GM11168 (cell line): ENCODE results near the gene ATP6AP1.

Experiments
- in situ Hi-C: fragments of 300-500 bp; cut with MboI; formaldehyde crosslinking; loops from one replicate; pipeline ENCODE4 v1.12.0; 2022; ENCODE audit warnings: low sequenced_read_pairs; ENCODE audit not compliant: unreplicated experiment

ATP6AP1 gene

DNA sequence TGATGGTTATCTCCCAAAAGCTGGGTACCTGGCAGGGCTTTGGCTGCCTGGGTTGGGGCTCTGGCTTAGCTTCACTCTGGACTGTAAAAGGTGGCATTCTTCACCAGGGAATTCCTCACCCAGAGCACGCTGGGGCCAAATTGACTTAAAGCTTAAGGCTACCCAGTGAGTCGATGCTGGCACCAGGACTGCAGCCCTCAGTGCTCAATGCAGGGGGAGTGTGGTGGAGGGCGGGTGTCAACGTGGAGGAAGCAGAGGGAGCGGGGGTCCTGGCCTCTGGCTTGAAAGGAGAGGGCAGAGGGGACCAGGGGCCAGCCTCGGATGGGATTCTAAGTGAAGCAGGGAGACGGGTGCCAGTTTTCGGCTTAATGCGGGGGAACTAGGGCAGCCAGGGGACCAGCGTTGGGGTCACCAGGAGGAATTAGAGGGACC is 15.0 kb downstream of the ATP6AP1 start:
- in situ Hi-C loops, result loop anchor here (25.0 kb wide), 1 partner anchor 94 kb away; the partner anchor contains the start of genes G6PD and IKBKG

DNA sequence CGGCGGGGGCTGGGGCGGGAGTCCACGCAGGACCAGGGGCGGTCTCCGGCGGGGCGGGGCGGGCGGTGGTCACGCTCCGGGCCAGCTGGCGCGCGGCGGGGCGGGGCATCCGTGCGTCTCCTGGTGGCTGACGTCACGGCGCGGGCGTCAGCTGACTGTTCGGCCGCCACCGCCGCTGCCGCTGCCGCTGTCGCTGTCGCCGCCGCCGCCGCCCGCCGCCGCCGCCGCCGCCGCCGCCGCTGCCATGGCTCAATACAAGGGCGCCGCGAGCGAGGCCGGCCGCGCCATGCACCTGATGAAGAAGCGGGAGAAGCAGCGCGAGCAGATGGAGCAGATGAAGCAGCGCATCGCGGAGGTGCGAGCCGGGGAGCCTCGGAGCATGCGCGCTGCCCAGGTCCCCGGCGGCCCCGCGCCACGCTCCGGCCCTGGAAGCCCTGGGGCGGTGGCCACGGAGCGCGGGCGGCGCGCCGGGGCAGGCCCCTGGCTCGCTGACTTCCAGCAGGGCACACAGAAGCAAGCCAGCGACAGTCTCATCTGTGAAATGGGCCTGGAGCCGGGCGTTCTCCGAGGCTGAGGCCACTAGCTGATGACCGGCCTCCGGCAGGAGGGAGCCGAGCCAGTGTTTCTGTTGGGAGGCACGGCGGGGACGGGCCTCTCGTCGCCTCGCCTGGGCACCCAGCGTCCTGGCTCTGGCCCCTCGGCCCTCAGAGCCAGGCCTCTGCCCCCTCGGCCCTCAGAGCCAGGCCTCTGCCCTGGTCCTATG is 15.7 kb downstream of the ATP6AP1 start, which contains the start of gene FAM50A:
FAM50A (plus strand) TSS at position 150 of the 763 bp plus-strand sequence; CDS start at position 245, 95 bp downstream.
- in situ Hi-C loops, result loop anchor here (25.0 kb wide), 1 partner anchor 93 kb away; the partner anchor contains the start of genes G6PD and IKBKG

DNA sequence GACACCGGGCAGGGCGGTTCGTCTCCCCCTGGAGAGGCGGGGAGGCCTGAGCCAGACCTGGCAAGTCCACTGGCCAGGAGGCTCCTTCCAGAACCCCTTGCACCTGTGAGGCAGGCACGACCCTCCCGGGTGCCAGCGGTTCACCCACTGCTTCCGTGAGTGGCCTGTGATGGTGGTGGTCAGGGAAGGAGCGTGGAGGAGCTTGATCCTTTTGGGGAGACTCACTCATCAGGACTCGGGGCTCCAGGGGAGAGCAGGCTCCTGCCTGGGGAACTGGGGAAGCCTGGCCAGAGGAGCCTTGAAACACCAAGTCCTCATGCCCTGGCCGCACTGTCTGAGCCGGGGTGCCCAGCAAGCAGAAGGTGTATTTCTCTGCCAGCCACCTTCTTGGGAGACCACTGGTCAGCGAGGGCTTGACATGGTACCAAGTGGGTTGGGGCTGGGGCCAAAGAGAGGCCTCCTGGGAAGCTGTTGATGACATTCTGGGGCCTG is 16.3 kb downstream of the ATP6AP1 start:
- in situ Hi-C loops, result loop anchor here (25.0 kb wide), 1 partner anchor 92 kb away; the partner anchor contains the start of genes G6PD and IKBKG

DNA sequence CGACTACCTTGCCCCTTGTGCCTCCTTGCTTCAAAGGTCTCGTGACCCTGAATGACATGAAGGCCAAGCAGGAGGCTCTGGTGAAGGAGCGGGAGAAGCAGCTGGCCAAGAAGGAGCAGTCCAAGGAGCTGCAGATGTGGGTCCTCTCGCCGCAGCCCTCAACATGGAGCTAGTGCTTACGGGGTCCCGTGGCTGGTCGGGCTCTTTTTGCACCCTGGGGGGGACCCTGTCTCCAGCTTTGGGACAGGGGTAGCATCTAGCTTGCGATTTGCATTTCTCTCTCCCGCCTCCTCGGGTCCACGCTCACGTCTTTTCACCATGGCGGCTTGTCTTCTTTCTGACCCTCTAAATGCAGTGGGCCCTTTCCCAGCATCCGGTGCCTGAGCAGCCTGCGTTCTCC is 17.3 kb downstream of the ATP6AP1 start:
- in situ Hi-C loops, result loop anchor here (25.0 kb wide), 1 partner anchor 92 kb away; the partner anchor contains the start of genes G6PD and IKBKG

DNA sequence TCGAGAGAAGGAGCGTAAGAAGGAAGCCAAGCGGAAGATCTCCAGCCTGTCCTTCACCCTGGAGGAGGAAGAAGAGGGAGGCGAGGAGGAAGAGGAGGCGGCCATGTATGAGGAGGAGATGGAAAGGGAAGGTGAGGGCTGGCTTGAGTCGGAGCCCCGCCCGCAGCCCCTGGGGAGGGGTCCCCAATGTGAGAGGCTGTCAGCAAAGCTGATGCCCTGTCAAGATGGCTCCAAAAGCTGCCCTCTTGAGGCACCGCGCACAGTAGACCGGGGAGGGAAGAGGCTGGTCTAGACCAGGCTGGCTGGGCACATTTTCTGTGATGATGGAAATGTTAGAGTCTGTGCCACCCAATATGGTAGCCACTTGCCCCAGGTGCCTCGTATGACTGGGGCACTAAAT is 18.0 kb downstream of the ATP6AP1 start:
- in situ Hi-C loops, result loop anchor here (25.0 kb wide), 1 partner anchor 91 kb away; the partner anchor contains the start of genes G6PD and IKBKG

DNA sequence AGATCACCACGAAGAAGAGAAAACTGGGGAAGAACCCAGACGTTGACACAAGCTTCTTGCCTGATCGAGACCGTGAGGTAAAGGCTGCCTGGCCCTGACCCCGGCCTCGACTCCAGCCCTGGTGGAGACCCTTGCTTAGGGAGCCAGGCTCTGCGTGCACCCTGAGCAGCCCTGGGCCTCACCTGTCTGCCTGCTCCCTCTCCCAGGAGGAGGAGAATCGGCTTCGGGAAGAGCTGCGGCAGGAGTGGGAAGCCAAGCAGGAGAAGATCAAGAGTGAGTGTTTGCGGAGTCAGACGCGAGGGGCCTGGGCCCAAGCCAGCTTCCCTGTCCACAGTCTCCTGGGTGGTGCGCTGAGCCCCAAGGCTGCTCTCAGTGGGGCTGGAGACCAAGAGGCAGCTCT is 20.0 kb downstream of the ATP6AP1 start:
- in situ Hi-C loops, result loop anchor here (25.0 kb wide), 1 partner anchor 89 kb away; the partner anchor contains the start of genes G6PD and IKBKG

DNA sequence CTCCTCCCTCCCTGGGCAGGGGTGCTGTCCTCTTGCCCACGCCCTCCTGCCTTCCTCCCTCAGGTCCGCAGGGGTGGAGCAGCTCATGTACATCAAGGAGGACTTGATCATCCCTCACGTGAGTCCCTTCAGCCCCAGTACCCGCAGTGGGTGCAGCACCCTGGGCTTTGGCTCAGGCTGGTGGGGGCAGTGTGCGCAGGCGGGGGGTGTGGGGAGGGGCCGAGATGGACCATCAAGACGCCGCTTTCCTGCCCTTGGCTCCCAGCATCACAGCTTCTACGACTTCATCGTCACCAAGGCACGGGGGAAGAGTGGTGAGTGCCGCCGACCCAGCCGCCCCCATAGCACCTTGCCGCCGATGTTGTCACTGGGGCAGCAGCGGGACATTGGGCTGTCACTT is 21.1 kb downstream of the ATP6AP1 start:
- in situ Hi-C loops, result loop anchor here (25.0 kb wide), 1 partner anchor 88 kb away; the partner anchor contains the start of genes G6PD and IKBKG

DNA sequence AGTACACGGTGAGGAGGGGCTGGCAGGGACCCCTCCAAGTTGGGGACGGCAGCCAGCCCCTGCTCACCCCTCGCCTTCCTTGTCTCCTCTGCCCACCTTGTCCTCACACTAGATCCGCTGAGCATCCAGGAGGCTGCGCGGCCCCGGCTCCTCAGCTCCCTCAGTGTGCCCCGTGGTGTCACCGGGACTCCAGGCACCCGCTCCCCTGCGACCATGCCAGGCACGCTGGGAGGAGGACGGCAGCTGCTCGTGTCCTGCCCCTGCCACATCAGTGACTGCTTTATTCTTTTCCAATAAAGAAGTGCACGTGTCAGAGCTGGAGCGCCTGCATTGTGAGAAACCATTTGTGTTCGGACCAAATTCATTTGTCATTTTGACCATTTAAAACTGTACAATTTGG is 21.8 kb downstream of the ATP6AP1 start:
- in situ Hi-C loops, result no loop called here

DNA sequence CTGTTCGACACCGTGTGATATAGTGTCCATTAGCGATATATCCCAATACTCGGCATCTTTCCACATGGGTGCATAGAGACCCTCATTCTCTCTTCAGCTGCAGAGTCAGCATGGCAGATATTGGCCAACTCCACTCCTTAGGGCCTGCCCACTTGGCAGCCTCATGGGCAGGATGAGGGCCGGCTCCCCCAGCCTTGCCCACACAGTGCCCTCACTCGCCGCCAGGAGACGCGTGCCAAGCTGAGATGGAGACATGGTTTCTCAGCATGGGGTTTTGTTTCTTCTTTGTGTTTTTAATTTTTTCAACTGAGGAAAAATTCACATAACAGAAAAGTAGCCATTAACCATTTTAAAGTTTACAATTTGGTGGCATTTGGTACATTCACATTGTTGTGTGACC is 24.3 kb downstream of the ATP6AP1 start:
- in situ Hi-C loops, result no loop called here

DNA sequence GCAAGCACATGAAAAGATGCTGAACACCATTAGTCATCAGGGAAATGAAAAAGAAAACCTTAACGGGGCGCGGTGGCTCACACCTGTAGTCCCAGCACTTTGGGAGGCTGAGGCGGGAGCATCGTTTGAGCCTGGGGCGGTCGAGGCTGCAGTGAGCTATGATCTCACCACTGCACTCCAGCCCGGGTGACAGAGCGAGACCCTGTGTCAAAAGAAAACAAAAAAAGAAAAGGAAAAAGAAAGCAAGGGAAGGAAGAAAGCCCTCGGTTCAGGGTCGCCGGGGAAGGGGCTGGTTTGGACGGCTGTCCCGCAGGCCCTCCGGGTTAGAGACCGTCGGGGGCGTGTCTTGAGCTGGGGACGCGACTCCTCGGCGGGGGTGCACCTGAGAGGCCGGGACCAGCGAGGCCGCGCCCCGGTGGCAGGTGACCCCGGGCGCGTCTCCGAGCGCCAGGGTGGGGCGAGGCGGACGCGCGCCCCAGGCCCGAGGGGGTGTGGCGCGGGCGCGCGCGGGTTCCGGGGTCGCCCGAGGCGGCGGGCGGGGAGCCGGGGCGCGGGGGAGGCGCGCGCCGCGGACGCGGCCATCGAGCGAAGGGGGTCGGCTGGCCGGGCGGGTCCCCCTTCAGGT is 29.1 kb downstream of the ATP6AP1 start:
- in situ Hi-C loops, result no loop called here

DNA sequence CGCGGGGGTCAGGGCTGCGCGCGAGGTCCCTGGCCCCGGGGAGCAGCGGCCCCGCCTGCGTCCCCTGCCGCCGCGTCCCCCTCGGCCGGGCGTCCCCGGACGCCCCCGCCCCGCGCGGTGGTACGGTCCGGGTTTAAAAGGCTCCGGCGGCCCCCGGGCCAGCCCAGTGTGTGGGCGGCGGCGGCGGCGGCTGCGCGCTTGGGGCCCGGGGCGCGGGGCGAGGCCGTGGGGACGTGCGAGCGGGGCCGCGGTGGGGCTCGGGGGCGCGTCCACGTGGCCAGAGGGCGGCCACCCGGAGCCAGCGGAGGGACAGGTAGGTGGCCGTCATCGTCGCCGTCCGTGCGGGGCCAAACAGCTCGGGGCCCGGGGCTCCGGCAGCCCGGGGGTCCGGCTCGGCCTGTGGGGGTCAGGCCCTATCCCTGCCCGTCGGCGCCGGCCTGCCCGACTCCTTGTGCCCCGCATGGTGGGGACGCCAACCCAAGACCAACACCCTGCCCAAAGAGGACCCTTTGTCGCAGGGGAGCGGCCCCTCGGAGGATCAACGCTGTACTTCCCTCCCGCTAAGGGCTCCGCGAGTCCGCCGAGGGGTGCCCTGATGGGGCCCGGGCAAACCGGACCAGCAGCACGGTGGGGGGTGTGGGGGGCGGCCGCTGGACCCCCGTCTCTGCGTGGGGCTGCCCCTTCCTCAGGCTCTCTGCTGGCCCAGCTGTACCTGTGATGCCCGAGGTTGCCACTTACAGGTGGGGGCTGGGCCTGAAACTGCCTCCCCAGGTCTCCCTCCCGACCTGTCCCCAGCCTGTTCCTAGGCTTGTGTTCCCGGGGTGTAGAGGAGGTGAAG is 29.9 kb downstream of the ATP6AP1 start, which contains the start of gene PLXNA3:
PLXNA3 (plus strand) TSS at position 166 of the 838 bp plus-strand sequence. CDS start 1,903 bp downstream, outside the sequence.
- in situ Hi-C loops, result no loop called here

DNA sequence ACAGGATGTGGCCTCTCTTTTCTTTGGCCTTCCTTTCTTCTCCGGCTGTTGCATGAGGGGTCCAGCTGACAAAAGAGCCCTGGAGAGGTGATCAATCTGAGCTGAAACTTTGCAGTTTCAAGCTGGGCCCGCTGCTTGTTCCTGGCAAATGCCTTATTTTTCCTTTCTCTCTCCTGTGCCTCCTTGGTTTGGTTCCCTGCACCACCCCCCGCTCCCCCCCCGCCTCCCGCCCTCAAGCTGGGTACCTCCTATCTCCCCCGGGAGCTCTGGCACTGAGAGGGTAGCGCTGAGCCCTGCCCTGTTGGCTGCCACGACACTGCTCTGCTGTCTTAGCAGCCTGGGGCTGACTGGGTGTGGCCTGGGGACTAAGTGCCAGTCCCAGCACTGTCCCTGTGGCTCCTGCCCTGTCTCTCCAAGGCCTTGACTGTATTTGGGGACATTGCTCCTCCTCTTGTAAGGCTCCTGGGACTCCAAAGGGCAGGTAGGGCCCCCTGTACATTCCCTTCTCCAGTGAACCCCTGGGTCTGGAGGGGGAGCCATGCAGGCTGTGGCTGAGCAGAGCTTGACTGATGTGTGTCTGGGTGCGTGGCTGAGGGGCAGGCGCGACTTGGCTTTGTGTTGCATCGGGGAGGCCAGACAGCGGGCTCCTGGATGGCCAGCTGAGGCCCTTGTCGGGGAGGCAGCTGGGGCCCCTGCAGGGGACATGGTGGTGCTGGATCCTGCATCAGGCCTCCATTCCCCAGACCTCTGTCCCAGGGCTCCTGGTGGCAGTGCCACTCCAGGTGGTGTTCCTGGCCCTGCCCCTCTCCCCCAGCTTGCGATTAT is 30.7 kb downstream of the ATP6AP1 start:
- in situ Hi-C loops, result no loop called here

DNA sequence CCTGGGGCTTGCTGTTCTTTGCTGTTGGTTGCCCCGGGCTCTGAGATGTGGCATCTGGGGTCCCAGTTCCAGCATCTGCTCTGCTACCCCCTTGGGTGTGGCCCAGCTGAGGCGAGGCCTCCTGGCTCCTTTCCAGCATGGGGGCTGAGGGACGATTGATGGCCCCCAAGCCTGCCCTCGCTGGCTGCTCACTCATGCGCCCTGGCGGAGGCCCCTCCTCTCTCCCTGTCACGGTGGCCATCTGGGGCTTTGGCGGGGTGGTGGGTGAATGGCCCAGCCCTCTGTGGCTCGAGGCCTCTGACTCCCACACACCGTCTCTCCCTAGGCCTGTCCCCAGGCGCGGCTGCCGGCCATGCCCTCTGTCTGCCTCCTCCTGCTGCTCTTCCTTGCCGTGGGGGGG is 31.4 kb downstream of the ATP6AP1 start:
- in situ Hi-C loops, result no loop called here

DNA sequence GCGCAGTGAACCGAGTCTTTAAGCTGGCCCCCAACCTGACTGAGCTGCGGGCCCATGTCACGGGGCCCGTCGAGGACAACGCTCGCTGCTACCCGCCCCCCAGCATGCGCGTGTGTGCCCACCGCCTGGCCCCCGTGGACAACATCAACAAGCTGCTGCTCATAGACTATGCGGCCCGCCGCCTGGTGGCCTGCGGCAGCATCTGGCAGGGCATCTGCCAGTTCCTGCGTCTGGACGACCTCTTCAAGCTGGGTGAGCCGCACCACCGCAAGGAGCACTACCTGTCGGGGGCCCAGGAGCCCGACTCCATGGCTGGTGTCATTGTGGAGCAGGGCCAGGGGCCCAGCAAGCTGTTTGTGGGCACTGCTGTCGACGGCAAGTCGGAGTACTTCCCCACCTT is 31.8 kb downstream of the ATP6AP1 start:
- in situ Hi-C loops, result no loop called here

DNA sequence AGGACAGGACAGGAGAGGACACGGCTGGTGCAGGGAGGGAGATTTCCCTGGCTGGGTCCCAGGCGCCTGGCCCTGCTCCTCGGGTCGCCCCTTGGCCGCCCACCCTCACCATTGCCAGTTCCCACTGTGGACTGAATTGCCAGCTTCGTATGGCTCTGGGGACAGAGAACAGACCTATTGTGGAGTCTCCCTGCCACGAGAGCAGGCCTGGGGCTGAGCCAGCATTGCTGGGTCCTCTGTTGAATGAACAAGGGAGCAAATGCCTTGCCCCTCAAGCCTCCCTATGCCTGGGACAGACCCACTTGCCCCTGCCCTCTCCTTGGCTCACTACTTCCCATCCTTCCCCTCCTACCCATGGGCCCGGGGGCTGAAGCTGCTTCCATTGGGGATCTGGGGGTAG is 33.9 kb downstream of the ATP6AP1 start:
- in situ Hi-C loops, result no loop called here

DNA sequence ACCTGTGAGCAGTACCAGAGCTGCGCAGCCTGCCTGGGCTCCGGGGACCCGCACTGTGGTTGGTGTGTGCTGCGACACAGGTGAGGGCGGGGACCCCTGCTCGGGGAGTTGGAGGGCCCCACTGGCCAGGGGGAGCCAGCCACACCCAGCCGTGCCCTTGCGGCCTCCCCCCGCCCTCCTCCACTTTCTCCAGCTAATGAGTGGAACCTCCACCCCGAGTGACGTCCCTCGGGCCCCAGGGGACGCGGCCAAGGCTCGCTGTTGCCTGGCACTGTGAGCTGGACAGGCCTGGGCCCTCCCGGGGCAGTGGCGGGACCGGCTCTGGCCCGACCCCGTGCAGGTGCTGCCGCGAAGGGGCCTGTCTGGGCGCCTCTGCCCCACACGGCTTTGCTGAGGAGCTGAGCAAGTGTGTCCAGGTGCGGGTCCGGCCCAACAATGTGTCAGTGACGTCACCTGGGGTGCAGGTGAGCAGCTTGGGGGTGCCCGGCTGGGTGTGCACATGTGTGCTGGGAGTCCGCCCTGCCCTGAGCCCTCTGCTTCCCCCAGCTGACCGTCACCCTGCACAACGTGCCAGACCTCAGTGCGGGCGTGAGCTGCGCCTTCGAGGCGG is 35.2 kb downstream of the ATP6AP1 start:
- in situ Hi-C loops, result no loop called here

DNA sequence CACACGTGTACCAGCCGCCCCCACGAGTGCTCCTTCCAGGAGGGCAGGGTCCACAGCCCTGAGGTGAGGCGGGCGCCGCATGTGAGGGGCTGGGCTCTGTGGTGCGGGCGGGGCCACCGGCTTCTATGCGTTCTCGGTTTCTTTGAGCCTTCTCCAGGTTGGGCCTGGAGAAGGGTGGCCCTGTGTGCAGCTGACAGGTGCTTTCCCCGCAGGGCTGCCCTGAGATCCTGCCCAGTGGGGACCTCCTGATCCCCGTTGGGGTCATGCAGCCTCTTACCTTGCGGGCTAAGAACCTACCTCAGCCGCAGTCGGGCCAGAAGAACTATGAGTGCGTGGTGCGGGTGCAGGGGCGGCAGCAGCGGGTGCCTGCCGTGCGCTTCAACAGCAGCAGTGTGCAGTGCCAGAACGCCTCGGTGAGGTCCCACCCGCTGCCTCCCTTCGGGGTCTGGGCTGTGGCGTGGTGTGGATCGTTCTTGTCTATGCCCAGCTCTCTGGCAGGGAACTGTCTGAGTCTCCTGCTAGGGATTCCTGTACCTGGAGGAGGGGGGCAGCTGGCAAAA is 36.4 kb downstream of the ATP6AP1 start:
- in situ Hi-C loops, result no loop called here

DNA sequence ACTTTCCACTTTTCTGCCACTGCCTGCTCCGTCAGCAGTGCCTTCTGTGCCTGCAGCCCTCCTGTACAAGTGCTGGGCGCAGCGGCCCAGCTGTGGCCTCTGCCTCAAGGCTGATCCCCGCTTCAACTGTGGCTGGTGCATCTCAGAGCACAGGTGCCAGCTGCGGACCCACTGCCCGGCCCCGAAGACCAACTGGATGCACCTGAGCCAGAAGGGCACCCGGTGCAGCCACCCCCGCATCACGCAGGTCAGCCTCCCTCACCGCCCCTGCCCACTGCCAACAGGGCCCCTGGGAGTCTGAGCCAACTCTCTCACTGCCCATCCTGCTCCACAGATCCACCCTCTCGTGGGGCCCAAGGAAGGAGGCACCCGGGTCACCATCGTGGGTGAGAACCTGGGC is 37.1 kb downstream of the ATP6AP1 start:
- in situ Hi-C loops, result no loop called here
